ENCODE data around the gene ISL2.

ISL2 gene

DNA sequence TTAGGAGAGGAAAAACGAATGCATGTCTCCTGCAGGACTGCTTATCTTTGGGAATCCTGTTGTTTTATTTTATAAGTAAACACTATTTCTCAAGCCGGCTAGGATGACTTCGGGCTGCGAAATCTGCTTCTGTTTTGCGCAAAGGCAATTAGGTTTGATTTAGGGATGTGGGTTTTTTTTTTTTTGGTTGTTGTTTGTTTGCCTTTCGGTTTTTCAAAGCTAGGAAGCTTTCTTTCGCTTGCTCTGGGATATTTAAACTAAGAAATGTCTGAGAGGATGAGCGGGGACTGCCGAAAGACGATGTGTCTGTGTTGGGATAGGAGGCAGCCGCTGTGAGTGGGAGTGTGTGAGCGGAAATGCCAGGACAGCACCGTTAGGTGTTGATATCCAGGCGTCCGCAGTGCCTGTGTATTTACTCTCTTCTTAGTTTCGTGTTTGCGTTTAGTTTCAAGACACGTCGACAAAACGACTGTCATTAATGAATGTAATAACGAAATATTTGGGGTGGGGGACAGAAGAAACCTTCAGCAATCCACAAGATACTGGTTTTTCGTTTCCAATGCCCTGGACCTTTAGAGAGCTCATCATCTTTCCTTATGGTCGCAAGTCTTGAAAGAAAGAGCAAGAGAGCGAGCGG, 604 bp downstream of the ISL2 start:
- Histone ChIP-seq H3K4me1 (ENCODE audit: control insufficient read depth, insufficient read depth, low read length, unreplicated experiment) (peaks cover 17% of the 10 kb centered on the region), H2AFZ (ENCODE audit: low read length, unreplicated experiment) (peak overlapping the region; percentile 66), H3K36me3 (ENCODE audit: insufficient read depth, low read length) (no peaks in the 10 kb centered on the region), H3K4me3 (ENCODE audit: low read depth, low read length) (peak overlapping the region; percentile 89), H3K79me2 (ENCODE audit: control insufficient read depth, insufficient read depth, low read length, unreplicated experiment) (peaks cover 3% of the 10 kb centered on the region), H3K27me3 (ENCODE audit: insufficient read depth, low read length) (peaks cover 68% of the 10 kb centered on the region), H3K27ac (ENCODE audit: low read depth, low read length) (no peak overlapping the region)

GRCh38 chr15:76337696-76338485, 1.3 kb downstream of the ISL2 start:
- H2AFZ ChIP-seq (ENCODE audit: low read length, unreplicated experiment), result no peak overlapping the region
- peaks cover 3% of the 10 kb centered on the region for H3K79me2 ChIP-seq (ENCODE audit: control insufficient read depth, insufficient read depth, low read length, unreplicated experiment)
- H3K36me3 ChIP-seq (ENCODE audit: insufficient read depth, low read length), result no peaks in the 10 kb centered on the region
- H3K27me3 ChIP-seq (ENCODE audit: insufficient read depth, low read length), result peaks cover 75% of the 10 kb centered on the region
- H3K4me1 ChIP-seq (ENCODE audit: control insufficient read depth, insufficient read depth, low read length, unreplicated experiment), result peaks cover 17% of the 10 kb centered on the region
- peak overlapping the region; percentile 89 for H3K4me3 ChIP-seq (ENCODE audit: low read depth, low read length)
- H3K27ac ChIP-seq (ENCODE audit: low read depth, low read length), result no peak overlapping the region

GRCh38 chr15:76338486-76339304, 2.1 kb downstream of the ISL2 start:
- H3K79me2 ChIP-seq (ENCODE audit: control insufficient read depth, insufficient read depth, low read length, unreplicated experiment), result peaks cover 3% of the 10 kb centered on the region
- peak overlapping the region; percentile 24; the same call in 1 of the 2 replicates for H3K4me3 ChIP-seq (ENCODE audit: low read depth, low read length)
- peaks cover 17% of the 10 kb centered on the region for H3K4me1 ChIP-seq (ENCODE audit: control insufficient read depth, insufficient read depth, low read length, unreplicated experiment)
- H3K36me3 ChIP-seq (ENCODE audit: insufficient read depth, low read length), result no peaks in the 10 kb centered on the region
- peaks cover 83% of the 10 kb centered on the region for H3K27me3 ChIP-seq (ENCODE audit: insufficient read depth, low read length)
- H3K27ac ChIP-seq (ENCODE audit: low read depth, low read length), result no peak overlapping the region
- H2AFZ ChIP-seq (ENCODE audit: low read length, unreplicated experiment), result no peak overlapping the region

- Histone ChIP-seq H2AFZ (ENCODE audit: low read length, unreplicated experiment) (peak overlapping the region; percentile 17), H3K36me3 (ENCODE audit: insufficient read depth, low read length) (no peaks in the 10 kb centered on the region), H3K79me2 (ENCODE audit: control insufficient read depth, insufficient read depth, low read length, unreplicated experiment) (peaks cover 3% of the 10 kb centered on the region), H3K4me3 (ENCODE audit: low read depth, low read length) (peak overlapping the region; percentile 70), H3K27me3 (ENCODE audit: insufficient read depth, low read length) (peaks cover 91% of the 10 kb centered on the region), H3K27ac (ENCODE audit: low read depth, low read length) (no peak overlapping the region), H3K4me1 (ENCODE audit: control insufficient read depth, insufficient read depth, low read length, unreplicated experiment) (peaks cover 17% of the 10 kb centered on the region)
Measured at GRCh38 chr15:76339305-76340197, 3.0 kb downstream of the ISL2 start.

- Histone ChIP-seq H2AFZ (ENCODE audit: low read length, unreplicated experiment) (no peak overlapping the region), H3K4me1 (ENCODE audit: control insufficient read depth, insufficient read depth, low read length, unreplicated experiment) (peaks cover 17% of the 10 kb centered on the region), H3K79me2 (ENCODE audit: control insufficient read depth, insufficient read depth, low read length, unreplicated experiment) (peaks cover 3% of the 10 kb centered on the region), H3K4me3 (ENCODE audit: low read depth, low read length) (peak overlapping the region; percentile 70), H3K27ac (ENCODE audit: low read depth, low read length) (no peak overlapping the region), H3K36me3 (ENCODE audit: insufficient read depth, low read length) (no peaks in the 10 kb centered on the region), H3K27me3 (ENCODE audit: insufficient read depth, low read length) (peaks cover 96% of the 10 kb centered on the region)
Measured at GRCh38 chr15:76340198-76340802, 3.7 kb downstream of the ISL2 start.

- H3K36me3 ChIP-seq (ENCODE audit: insufficient read depth, low read length), result no peaks in the 10 kb centered on the region
- no peak overlapping the region for H3K4me3 ChIP-seq (ENCODE audit: low read depth, low read length)
- H3K27ac ChIP-seq (ENCODE audit: low read depth, low read length), result no peak overlapping the region
- peaks cover 11% of the 10 kb centered on the region for H3K4me1 ChIP-seq (ENCODE audit: control insufficient read depth, insufficient read depth, low read length, unreplicated experiment)
- H2AFZ ChIP-seq (ENCODE audit: low read length, unreplicated experiment), result no peak overlapping the region
- H3K79me2 ChIP-seq (ENCODE audit: control insufficient read depth, insufficient read depth, low read length, unreplicated experiment), result peaks cover 3% of the 10 kb centered on the region
- peaks cover 96% of the 10 kb centered on the region for H3K27me3 ChIP-seq (ENCODE audit: insufficient read depth, low read length)
Measured at GRCh38 chr15:76340803-76341365, 4.3 kb downstream of the ISL2 start.

- Histone ChIP-seq H3K36me3 (ENCODE audit: insufficient read depth, low read length) (no peaks in the 10 kb centered on the region), H3K4me1 (ENCODE audit: control insufficient read depth, insufficient read depth, low read length, unreplicated experiment) (peaks cover 11% of the 10 kb centered on the region), H3K4me3 (ENCODE audit: low read depth, low read length) (no peak overlapping the region), H3K79me2 (ENCODE audit: control insufficient read depth, insufficient read depth, low read length, unreplicated experiment) (peaks cover 3% of the 10 kb centered on the region), H3K27me3 (ENCODE audit: insufficient read depth, low read length) (peaks cover 100% of the 10 kb centered on the region), H2AFZ (ENCODE audit: low read length, unreplicated experiment) (no peak overlapping the region), H3K27ac (ENCODE audit: low read depth, low read length) (no peak overlapping the region)
Measured at GRCh38 chr15:76341366-76342057, 4.9 kb downstream of the ISL2 start.

DNA sequence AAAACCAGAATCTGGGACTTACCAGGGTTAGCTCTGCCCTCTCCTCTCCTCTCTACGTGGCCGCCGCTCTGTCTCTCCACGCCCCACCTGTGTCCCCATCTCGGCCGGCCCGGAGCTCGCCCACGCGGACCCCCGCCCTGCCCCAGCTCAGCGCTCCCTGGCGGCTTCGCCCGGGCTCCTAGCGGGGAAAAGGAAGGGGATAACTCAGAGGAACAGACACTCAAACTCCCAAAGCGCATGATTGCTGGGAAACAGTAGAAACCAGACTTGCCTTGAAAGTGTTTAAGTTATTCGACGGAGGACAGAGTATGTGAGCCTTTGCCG, 5.4 kb downstream of the ISL2 start:
- Histone ChIP-seq H3K36me3 (ENCODE audit: insufficient read depth, low read length) (no peaks in the 10 kb centered on the region), H3K27me3 (ENCODE audit: insufficient read depth, low read length) (peaks cover 100% of the 10 kb centered on the region), H3K4me3 (ENCODE audit: low read depth, low read length) (no peak overlapping the region), H3K79me2 (ENCODE audit: control insufficient read depth, insufficient read depth, low read length, unreplicated experiment) (peaks cover 3% of the 10 kb centered on the region), H2AFZ (ENCODE audit: low read length, unreplicated experiment) (no peak overlapping the region), H3K27ac (ENCODE audit: low read depth, low read length) (no peak overlapping the region), H3K4me1 (ENCODE audit: control insufficient read depth, insufficient read depth, low read length, unreplicated experiment) (peaks cover 11% of the 10 kb centered on the region)

DNA sequence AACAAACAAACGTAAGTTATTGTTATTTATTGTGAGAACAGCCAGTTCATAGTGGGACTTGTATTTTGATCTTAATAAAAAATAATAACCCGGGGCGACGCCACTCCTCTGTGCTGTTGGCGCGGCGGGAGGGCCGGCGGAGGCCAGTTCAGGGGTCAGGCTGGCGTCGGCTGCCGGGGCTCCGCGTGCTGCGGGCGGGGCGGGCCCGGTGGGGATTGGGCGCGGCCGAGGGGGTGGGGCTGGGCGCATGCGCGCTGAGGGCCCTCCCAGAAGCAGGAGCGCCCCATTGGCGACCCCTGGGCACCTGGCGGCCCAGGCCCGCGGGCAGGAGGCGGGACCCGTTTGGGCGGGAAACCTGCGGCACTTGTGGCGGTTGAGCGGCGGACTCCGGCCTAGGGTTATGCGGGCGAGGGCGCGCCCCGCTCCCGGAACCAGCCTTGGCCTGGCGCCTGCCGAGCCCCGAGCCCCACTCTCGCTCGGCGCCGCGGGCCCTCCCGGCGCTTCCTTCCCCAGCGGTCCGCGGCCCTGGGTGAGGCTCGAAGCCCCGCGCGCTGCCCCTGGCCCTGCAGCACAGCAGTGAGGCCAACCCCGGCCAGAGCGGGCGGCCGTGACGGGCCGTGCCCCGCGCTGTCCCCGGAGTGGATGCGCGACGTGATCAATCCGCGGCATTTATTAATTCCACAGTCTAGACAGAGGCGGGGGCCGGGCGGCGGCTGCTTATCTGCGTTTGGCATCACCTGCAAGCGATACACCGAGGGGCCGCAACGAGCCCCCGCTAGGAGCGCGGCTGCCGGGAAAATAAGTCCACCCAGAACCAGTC, 6.0 kb downstream of the ISL2 start:
- Histone ChIP-seq H2AFZ (ENCODE audit: low read length, unreplicated experiment) (no peak overlapping the region), H3K36me3 (ENCODE audit: insufficient read depth, low read length) (no peaks in the 10 kb centered on the region), H3K27me3 (ENCODE audit: insufficient read depth, low read length) (peaks cover 98% of the 10 kb centered on the region), H3K79me2 (ENCODE audit: control insufficient read depth, insufficient read depth, low read length, unreplicated experiment) (peaks cover 3% of the 10 kb centered on the region), H3K4me1 (ENCODE audit: control insufficient read depth, insufficient read depth, low read length, unreplicated experiment) (peaks cover 11% of the 10 kb centered on the region), H3K27ac (ENCODE audit: low read depth, low read length) (no peak overlapping the region), H3K4me3 (ENCODE audit: low read depth, low read length) (0 out of 2 replicates have a peak overlapping the region, but pooled peaks have one; percentile 34)
